GM19395 (cell line): ENCODE measurements around the gene ASB18.

ENCODE experiments used
- ATAC-seq: cut with Tn5 transposase; IDR thresholded peaks from one replicate; pipeline ENCODE4 v1.9.1; 2021; ENCODE audit warnings: mild to moderate bottlenecking, moderate library complexity; ENCODE audit not compliant: unreplicated experiment

Gene ASB18

DNA sequence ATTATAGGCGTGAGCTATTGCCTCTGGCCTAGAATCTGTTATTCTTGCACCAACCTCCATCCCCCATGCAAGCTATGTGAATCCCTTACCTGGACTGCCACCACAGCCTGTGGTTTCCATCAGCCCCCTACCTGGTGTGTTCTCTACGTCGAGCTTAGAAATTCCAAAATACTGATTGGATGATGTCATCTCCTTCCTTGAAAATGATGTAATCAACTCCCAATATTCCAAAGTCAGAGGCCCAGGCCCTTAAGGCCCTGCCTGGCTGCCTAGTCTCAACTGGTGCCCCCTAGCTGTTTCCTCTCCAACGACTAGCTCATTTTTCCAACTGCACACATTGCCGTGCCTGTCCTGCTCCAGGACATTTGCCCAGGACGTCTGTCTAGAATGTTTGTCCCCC is 54.7 kb downstream of the ASB18 start:
- ATAC-seq: no peak

DNA sequence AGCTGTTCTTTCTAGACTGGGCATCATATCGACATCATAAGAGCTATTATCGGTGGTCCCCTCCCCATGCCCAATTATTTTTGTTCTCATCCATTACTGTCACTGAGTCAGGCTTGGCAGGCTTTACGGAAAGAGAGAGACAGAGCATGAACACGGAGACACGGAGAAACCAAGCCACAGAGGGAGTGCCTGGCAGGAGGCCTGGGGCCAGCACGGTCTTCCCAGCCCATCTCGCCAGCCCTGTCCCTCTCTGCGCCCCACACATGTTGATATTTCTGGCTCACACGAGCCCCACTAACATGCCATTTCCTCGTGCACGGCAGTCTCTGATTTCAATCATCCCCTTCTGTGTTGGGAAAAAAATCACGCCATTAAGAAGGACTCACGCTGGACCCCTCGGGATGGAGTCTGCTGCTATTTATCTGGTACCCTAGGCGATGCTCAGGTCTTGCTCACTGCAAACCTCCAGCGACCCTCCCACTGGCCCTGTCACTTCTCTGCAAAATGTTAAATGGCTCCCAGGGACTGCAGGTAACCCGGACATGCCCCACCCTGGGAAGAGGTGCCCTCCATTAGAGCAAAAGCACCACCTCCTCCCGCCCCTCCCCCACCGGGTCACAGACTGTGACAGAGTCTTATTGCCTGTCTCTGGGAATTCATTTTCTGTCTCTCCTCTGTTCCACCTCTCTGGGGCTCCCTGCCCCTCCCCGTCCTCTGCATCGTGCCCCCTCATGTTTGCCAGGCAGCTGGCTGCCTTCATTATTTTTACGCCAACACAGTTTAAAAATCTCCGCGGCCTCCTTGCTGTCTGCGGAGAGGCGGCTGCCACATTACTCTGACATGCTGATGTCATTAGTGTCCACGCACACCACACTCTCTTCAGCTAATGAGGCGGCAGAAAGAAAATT is 55.9 kb downstream of the ASB18 start:
- ATAC-seq: no peak

DNA sequence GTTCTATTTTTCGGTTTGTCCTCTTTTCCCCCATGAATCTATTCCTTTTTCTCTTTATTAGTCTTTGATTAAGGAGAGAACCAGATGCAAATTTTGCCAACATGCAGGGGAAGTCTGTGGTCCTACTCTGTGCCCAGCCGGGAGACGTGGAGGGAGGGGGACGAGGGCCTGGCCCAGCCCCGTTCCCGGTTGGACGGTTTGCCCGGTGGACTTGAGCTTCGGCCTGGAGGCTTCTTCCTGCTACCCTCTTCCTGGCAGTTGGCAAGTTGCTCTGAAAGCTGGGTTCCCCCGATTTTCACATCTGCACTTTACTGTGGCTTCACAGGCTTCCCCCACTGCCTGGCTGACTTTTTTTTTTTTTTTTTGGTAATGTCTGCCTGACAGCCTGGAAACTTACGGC is 56.7 kb downstream of the ASB18 start:
- ATAC-seq: no peak

DNA sequence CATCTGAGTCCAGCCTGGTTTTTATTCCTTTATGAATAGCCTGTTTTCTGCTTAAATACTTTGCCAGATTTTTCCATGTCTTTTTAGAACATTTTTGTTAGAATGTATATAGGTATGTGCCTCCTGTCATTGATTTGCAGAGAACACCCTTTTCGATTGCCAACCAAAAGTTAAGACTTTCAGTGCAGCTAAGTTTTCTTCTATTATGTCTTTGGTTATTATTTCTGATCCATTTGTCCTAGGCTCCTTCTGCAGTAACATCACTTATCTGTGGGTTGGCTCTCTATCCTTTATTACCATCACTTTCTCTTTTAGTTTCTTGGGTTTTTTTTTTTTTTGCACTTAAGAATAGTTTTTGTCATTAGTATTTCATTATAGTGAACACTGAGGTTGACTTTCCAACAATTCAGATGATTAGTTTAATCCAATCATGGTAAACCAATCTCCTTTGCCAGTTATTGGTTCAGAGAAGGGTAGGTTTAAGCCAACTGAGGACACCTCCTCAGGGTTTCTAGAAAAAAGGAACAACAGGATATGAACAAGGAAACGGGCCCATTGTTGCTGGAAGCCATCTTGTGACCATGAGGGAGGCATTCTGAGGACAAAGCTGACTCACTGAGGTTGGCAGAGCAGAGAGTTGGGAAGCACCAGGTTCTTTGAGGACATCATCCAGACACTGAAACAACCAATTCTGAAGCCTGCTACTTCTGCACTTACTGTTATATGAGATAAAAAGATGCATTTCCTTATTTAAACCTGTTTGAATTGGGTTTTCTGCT is 58.1 kb downstream of the ASB18 start:
- no peak for ATAC-seq

DNA sequence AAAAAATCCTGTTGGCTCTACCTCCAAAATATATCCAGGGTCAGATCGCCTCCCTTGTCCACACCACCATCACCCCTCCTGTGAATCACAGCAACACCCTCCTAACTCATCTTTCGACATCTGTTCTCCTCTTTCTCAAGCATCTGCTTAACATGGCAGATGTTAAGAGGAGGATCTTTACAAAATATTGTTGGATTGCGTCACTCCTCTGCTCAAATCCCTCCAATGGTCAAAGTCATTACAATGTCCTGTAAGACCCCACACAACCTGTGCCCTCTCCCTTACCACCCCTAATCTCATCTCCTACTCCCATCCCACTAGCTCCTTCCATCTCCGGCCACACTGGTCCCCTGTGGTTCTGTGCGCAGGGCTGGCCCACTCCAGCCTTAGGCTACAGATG is 59.3 kb downstream of the ASB18 start:
- ATAC-seq: no peak

DNA sequence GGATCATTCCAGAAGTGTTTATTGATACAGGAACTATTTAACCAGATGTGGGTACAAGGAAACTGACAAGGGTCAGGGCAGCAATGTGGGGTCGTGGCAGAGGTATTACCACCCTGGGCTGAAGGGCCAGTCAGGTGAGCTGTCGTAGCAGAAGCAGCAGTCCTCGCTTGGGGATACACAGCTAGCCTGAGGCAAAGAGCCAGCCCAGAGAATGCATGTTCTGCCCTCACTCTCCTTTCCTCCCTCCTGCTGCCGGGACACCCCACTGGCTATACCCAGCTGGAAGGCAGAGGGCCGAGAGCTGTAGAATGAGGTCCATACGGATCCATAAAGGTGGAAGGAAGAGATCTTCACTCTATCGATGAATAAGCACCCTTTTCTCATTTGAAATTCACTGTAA is 63.8 kb downstream of the ASB18 start:
- no peak for ATAC-seq

DNA sequence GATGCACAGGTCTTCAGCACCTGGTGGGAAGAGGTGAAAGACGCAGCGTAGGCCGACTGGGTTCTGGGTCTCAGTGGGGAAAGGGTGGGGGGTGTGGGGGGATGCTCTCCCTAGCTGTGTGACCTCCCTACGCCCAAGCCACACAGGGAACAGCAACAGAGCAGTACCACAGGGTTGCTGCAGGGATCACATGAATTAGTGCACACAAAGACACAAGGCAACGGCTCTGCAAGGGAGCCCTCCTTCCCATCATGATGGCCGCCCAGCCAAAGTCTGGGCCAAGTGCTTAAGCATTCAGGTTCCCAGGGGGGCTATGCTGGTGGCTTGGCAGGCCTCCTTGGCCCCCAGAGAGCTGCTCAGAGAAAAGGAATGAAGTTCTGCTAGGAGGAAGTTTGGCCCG is 67.8 kb downstream of the ASB18 start:
- no peak for ATAC-seq

DNA sequence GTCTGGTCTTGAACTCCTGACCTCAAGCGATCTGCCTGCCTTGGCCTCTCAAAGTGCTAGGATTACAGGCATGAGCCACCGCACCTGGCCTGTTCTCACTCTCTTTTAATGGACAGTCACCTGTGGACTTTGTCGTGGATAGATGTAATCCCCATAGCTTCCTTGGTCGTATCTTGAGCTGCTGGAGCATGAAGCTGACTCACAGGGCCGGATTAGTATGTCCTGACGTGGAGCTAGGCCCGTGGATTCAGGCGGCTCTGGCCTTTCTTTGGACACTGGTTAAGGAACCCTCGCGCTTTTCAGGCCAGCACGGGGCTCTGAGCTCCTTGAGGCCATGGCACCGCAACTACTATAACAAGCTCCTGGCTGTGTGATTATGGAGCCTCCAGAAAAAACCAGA is 68.5 kb downstream of the ASB18 start:
- no peak for ATAC-seq

DNA sequence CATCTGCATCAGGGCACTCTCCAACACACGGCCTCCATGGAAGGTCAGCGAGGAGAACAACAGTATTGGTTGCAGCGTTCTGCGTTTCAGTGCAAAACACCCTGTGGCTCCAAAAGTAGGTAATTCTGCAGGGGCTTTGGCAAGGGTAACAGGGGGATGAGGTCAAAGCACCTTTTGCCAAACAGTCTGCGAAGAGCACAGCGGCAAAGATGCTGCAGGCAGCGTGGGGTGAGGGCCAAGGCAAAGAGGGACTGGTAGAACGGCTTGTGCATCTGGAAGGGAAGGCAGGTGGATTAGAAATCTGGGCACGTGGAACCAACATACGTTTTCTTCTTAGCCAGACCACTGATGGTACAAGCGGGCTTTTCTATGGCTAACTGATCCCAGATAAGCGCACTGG is 69.4 kb downstream of the ASB18 start:
- no peak for ATAC-seq

DNA sequence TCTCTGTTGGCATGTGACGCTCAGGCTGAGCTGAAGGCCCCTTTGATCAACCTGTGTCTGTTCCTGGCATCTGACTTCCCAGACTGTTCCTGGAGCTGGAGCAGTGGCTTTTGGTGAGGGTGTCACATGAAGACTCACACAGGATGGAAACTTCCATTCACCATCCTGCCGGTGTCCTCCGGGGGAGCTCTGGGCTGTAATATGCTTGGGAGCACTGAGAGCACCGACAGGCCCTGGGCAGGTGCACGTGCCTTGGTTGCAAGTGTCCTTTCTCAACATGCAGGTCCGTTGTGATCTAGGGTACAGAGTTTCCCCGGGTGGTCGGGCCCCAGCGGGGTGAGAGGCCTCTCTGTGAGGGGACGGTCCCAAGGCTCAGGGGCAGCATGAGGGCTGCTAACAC is 71.2 kb downstream of the ASB18 start:
- no peak for ATAC-seq

DNA sequence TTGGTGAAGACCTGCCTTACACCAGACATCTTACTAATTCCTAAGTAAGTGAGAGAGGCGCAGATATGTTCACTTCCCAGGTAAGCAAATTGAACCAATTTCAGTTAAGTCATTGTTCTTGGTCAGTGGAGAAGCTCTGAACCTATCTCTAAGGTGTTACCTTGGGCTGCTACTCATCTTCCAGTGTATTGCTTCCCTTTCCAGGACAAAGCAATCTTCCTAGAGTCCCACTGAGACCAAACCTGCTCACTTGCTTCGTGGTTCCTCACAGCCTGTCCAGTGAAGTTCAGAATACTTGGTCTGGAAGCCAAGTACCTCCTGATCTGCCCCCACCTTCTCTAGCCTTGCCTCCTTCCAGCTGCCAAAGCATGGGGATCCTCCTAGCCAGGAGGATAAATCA is 73.5 kb downstream of the ASB18 start:
- ATAC-seq: no peak

DNA sequence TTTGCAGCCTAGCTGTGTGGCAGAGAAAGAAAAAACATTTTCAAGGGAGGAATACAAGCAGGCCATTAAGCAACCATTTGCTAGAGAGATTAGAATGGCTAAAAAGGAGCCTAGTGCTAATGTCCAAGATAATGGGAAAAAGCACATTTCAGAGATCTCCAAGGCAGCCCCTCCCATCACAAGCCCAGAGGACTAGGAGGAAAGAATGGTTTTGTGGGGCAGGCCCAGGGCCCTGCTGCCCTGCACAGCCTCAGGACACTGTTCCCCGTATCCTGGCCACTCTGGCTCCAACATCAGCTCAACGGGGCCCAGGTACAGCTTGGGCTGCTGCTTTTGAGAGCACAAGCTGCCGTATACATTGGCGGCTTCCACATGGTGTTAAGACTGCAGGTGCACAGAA is 79.5 kb downstream of the ASB18 start:
- ATAC-seq: no peak

DNA sequence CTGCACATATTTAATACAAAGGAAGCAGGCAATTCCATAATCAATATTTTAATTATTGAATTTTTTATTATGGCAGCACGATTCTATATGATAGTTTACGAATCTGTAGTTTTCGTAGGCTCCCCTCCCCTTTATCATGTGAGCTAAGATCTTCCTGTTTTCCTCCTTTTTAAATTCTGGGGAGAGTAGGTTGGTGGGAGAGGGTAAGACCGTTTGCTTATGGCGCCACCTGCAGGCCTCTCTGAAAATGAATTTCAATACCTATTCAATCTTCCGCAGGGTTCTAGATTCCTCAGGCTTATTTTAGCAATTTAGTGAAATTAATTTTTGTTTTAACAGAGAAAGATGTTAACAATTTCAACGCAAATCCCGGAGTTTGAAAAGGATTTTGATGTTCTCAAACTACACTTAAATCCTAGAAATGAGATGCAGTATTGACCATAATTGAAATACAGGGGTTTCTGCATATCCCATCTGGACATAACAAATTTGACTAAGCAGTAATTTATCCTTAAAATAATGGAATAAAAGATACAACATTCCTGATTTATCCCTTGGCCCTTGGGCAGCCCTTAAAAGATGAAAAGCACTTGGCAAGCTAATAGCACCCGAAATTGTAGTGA is 83.3 kb downstream of the ASB18 start:
- ATAC-seq: no peak

DNA sequence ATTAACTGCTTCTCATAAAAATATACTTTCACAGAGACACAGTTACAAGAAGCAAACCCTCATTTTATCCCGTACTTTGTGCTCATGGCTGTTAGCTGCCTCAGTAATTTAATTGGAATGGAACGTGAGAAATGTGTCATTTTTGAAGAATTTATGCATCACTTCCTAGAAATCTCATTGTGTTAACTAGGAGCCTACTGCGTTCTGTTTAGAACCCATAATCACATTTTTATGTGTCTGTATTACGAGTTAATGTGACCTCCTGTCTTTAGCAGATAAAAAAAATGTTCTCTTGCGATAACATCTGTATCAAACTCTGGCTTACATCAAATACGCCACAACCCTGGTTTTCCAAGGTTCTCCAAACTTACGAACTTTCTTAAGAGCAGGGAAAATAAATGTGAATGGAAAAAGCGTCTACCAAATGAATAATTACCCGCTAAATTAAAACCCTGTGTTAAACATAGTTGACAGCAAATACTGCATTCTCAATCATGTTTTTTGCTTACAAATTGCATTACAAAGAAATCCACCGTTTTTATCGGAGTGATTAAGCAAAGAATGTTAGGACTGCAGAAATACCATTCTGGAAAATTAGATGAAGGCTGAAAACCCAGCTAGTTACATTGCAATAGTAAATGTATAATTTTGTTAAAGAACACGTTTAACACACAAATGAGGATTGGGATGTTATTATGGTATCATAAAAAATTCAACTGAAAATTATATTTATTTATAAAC is 84.0 kb downstream of the ASB18 start:
- ATAC-seq: no peak

DNA sequence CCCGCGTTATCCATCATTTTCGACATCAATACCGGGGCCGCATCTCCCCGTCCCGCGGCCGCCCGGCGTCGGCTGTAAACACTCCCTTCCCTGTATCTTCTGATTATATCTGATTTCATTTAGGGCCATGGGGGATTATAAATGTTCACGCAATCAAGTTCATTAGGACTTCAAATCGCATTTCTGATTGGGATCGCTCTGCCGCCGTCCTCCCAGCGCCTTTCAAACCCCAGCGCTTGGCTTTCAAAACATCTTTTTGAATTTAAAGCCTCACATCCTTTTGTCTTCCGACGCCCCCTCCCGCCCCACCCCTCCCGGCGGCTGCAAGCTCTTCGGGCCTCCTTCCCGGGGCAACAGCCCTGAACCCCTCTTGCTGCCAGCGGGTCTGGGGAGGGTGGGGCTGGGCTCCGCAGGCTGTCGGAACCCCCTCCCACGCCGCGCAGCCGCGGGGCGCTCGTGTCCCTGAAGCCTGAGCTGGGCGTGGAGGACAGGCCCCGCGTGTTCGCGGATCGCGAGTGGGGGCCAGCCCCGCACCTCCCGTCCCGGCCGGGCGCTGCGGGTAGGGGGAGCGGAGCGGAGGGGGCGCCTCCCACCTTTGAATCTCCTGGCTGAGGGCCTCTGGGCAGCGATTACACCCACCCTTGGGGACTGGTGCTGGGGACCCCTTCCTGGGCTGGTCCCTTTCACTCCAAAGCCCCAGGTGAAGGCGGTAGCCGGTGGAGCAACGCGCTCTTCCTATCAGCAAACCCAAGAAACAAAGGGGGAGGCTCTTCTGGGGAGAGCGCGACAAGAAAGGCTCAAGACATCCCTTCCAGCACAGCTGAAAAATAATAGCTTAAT is 84.8 kb downstream of the ASB18 start:
- ATAC-seq: no peak

DNA sequence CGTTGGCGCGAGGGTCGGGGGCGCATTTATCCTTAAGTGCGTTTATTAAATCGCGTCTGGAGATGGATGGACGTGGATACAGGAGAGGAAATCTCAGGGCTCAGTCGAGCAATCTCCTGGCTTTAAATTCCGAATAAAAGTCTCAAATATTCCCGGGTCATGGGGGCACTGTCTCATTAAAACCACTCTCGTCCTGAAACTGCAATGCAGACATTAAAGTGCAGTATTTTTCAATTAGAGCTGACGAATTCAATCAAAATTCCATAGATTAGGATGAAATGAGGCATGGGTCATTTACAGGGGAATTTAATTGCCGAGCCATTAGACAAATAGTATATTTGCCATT is 85.3 kb downstream of the ASB18 start:
- ATAC-seq: no peak

DNA sequence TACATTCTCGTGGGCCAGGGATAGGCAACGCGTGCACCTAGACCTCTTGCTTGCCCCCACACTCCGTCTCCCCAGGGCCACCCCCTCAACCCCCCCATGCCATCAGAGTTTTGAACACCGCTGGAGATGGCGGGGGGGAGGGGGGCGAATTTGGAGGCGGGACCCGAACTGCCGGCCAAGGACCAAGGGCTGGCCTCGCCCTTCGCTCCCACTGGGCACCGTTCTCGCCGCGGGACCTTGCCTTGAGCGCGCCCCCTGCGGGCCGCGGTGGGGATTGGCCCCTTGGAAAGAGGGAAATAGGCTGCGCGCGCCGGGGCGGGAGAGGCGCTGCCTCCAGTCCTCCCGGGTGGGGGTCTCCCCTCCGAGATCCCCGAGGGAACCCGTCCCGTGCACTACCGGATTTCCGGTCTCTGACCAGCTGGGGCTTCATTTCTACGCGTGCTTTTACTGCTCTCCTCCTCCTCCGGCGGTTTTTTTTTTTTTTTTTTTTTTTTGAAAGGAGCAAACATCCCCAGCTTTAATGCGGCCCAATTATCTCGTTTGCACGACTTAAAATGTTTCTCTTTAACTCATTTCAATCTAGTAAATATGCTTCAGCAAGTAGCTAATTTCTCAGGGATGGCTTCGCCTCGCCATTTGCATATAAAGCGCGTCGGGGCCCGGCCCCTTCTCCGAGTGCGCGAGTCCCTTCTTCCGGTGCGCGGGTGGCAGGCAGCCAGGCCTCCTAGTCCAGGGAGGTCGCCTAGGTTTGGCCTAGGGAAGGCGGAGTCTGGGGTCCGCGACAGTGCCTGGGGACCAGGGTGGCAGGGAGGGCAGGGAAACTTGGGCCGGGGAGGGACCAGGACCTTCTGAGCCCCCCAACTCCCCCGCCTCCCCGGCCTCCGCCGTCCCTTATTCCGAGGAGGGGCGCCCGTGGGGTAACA is 86.0 kb downstream of the ASB18 start:
- peak; percentile 53 for ATAC-seq

DNA sequence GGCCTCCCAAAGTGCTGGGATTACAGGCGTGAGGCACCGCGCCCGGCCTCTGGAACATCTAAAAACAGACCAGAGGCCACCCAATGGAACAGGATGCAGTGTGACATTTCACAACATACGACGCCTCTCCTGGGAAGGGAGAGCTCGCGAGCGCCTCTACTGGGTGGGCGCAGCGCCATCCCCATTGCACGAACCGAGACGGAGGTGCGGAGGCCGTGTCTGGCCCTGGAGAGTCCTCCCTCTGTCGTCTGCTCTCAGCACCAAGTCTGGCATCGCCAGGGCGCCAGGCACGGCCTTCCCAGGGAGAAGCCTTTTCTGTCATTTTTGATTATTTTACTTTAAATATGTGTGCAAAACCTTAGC is 86.6 kb downstream of the ASB18 start:
- ATAC-seq: peak; percentile 68

DNA sequence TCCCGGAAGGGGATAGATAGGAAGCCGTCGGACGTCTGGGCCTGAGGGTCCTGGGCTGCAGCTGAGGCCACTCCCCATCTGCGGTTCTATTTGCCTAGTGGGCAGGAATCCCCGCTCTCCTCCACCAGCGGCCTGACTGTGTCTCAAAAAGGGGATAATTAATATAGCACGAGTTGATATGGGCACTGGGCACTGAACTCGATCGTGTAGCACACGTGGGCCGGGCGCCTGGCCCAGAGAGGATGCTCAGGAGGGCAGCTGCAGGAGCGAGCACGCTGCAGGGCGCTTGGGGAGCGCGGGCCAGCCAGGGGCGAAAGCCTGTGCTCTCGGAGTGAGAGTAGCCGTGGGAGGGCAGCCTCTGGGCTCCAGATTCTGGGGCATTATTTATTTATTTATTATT is 87.3 kb downstream of the ASB18 start:
- ATAC-seq: no peak
